Esophagus muscularis mucosa (tissue), 4 donors: Measurements from ENCODE around the gene KDM4F. TPM values are rescaled to one million over a fixed set of nuclear protein-coding genes. Genes with fewer than 3 reads are reported as not detected.
A peak's percentile ranks its signal among the peaks of the same experiment; 100 is the strongest.

Experiments used
- DNase-seq: peaks from one replicate; pipeline ENCODE4 v3.0.0-alpha.2; 2017; ENCODE audit errors: extremely low spot score
- H3K27ac ChIP-seq, 4 donors: fragments of 200-600 bp; sonication (generic); replicated peaks in 1 of 4; 1 replicate in 3 of 4; 2 replicates in 1 of 4; pipeline ENCODE4 v1.5.1; 2016 to 2019; ENCODE audit warnings: mild to moderate bottlenecking in 1 of 4
- H3K27me3 ChIP-seq, 4 donors: fragments of 200-600 bp; sonication (generic); one replicate each; pipeline versions ENCODE4 v1.5.1 to v1.6.0; 2016 to 2019
- H3K36me3 ChIP-seq, 4 donors: fragments of 200-600 bp; sonication (generic); one replicate each; pipeline ENCODE4 v1.5.1; 2016 to 2019
- H3K4me1 ChIP-seq, 4 donors: fragments of 200-600 bp; sonication (generic); one replicate each; pipeline ENCODE4 v1.5.1; 2016 to 2019
- H3K4me3 ChIP-seq, 4 donors: fragments of 200-600 bp; sonication (generic); 1 replicate in 2 of 4; 2 replicates in 2 of 4; pipeline ENCODE4 v1.5.1; 2016 to 2019; ENCODE audit warnings: mild to moderate bottlenecking in 4 of 4, moderate library complexity in 1 of 4
- H3K9me3 ChIP-seq, 4 donors: fragments of 200-600 bp; sonication (generic); 1 replicate in 3 of 4; 2 replicates in 1 of 4; pipeline ENCODE4 v1.5.1; 2016 to 2019
- CTCF ChIP-seq, 3 experiments: fragments of 200-600 bp in 2 of 3; fragments of 450-650 bp in 1 of 3; sonication (generic) in 2 of 3; IDR thresholded peaks; one replicate each; pipeline ENCODE4 v1.5.1; 2017 to 2019; ENCODE audit warnings: antibody characterized with exemption in 3 of 3, mild to moderate bottlenecking in 2 of 3, moderate library complexity in 1 of 3
- EP300 ChIP-seq: sonication (generic); formaldehyde crosslinking; IDR thresholded peaks from one replicate; pipeline ENCODE4 v1.6.1; 2017; ENCODE audit warnings: antibody characterized with exemption
- POLR2A ChIP-seq: fragments of 450-650 bp; IDR thresholded peaks from one replicate; pipeline ENCODE4 v1.6.1; 2017; ENCODE audit warnings: antibody characterized with exemption, moderate library complexity, mild to moderate bottlenecking, low read depth
- POLR2AphosphoS5 ChIP-seq, 2 donors: sonication (generic); formaldehyde crosslinking; IDR thresholded peaks; one replicate each; pipeline ENCODE4 v1.6.1; 2017; ENCODE audit warnings: antibody characterized with exemption in 2 of 2
- WGBS: methylation state at CpG from one replicate; pipeline ENCODE4 v1.1.5; 2018; 5-methylcytosine and 5-hydroxymethylcytosine counted together
- intact Hi-C: fragments of 100-400 bp; cut with DNase I; formaldehyde crosslinking; loops from one replicate; pipeline ENCODE4 v1.15.1; 2023
- total RNA-seq, 4 donors: library from RNA; depleted of rRNA; stranded (reverse); fragments of >200 nt; gene quantifications; one replicate each; pipeline versions ENCODE4 v1.1.0 to v1.2.1, GENCODE V29; 2016

Gene KDM4F
- total RNA-seq, 4 donors from 2014 or later = not detected

DNA sequence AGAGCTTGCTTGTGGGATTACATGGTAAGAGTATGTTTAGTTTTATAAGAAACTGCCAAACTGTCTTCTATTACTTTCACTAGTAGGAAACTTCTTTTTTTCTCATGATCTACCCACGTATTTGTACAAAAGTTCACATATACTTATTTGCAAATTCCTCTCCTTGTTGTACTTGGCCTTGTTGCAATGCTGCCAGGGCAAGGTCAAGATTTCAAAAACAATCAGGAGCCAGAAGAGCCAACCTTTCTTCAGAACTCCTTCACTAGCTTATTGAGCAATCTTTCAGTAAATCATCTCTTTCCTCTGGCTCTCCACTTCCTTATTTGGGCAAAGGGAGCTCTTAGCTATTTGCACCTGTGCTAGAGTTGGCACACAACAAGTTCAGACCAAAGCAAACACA, 27.2 kb downstream of the KDM4F start:
- Histone ChIP-seq H3K27me3 (no peaks in the 10 kb centered on the region), H3K9me3 (no peaks in the 10 kb centered on the region), H3K4me1 (peaks cover 14 to 42% (median 28%) of the 10 kb centered on the region in 4 donors), H3K4me3 (no peak overlapping the region), H3K27ac (peak overlapping the region in 3 of 4 donors; percentile 26 to 56 (median 28)), H3K36me3 (no peaks in the 10 kb centered on the region)
- no peak for DNase-seq
- TF ChIP-seq EP300 (no peak), POLR2AphosphoS5 (IDR thresholded peaks at IDR 0.05) (peak; percentile 44 to 46)
- WGBS = 4% methylated on average over 1 of the region's 1 CpG
- intact Hi-C loops = loop anchor here (5.0 kb wide), 1 partner anchor 686 kb away; no protein-coding TSS in a partner anchor

GRCh38 chr11:95076981-95077380, 27.8 kb downstream of the KDM4F start:
- H3K9me3 ChIP-seq = no peaks in the 10 kb centered on the region
- TF ChIP-seq POLR2AphosphoS5 (IDR thresholded peaks at IDR 0.05) (no peak), EP300 (no peak), CTCF (IDR thresholded peaks at IDR 0.05) (no peak), POLR2A (no peak)
- peaks cover 14 to 42% (median 28%) of the 10 kb centered on the region in 4 donors for H3K4me1 ChIP-seq
- no peaks in the 10 kb centered on the region for H3K36me3 ChIP-seq
- intact Hi-C loops = loop anchor here (5.0 kb wide), 1 partner anchor 685 kb away; no protein-coding TSS in a partner anchor
- H3K4me3 ChIP-seq = no peak overlapping the region
- no peaks in the 10 kb centered on the region for H3K27me3 ChIP-seq
- peak overlapping the region in 3 of 4 donors; percentile 26 to 56 (median 28) for H3K27ac ChIP-seq
- DNase-seq = no peak

GRCh38 chr11:95078526-95078925, 29.3 kb downstream of the KDM4F start:
- no peak for TF ChIP-seq POLR2AphosphoS5 (IDR thresholded peaks at IDR 0.05)
- TF ChIP-seq CTCF (IDR thresholded peaks at IDR 0.05) = no peak
- no peak for TF ChIP-seq EP300
- TF ChIP-seq POLR2A = no peak
- no peak for DNase-seq
- intact Hi-C loops = loop anchor here (5.0 kb wide), 1 partner anchor 684 kb away; no protein-coding TSS in a partner anchor
- peaks cover 14 to 42% (median 28%) of the 10 kb centered on the region in 4 donors for H3K4me1 ChIP-seq
- H3K27ac ChIP-seq = no peak overlapping the region
- WGBS = 93% methylated on average over 1 of the region's 1 CpG
- H3K36me3 ChIP-seq = no peaks in the 10 kb centered on the region
- H3K9me3 ChIP-seq = no peaks in the 10 kb centered on the region
- H3K27me3 ChIP-seq = no peaks in the 10 kb centered on the region
- H3K4me3 ChIP-seq = no peak overlapping the region

DNA sequence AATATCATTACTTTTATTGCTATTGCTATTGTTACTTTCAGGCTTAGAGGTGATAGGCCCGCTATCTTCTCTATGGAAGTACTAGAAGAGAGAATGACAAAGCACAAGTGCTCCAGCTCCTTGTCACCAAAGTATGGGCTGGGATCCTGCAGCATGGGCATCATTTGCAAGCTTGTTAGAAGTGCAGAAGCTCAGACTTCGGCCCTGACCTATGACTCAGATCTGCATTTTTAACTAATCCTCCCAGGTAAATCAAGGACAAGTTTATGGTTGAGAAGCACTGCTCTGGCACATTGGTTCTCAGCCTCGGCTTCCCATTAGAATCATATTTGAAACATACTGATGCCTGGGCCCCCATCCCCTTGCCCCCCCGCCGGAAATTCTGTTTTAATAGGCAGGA, 31.8 kb downstream of the KDM4F start:
- TF ChIP-seq EP300 (no peak), CTCF (IDR thresholded peaks at IDR 0.05) (no peak), POLR2AphosphoS5 (IDR thresholded peaks at IDR 0.05) (no peak), POLR2A (no peak)
- H3K36me3 ChIP-seq = no peaks in the 10 kb centered on the region
- H3K4me1 ChIP-seq = peaks cover 0 to 24% (median 10%) of the 10 kb centered on the region in 4 donors
- intact Hi-C loops = no loop called here
- no peaks in the 10 kb centered on the region for H3K9me3 ChIP-seq
- 64% methylated on average over 5 of the region's 5 CpGs for WGBS
- no peak overlapping the region for H3K4me3 ChIP-seq
- no peaks in the 10 kb centered on the region for H3K27me3 ChIP-seq
- H3K27ac ChIP-seq = peak overlapping the region in 1 of 4 donors; percentile 25
- no peak for DNase-seq

DNA sequence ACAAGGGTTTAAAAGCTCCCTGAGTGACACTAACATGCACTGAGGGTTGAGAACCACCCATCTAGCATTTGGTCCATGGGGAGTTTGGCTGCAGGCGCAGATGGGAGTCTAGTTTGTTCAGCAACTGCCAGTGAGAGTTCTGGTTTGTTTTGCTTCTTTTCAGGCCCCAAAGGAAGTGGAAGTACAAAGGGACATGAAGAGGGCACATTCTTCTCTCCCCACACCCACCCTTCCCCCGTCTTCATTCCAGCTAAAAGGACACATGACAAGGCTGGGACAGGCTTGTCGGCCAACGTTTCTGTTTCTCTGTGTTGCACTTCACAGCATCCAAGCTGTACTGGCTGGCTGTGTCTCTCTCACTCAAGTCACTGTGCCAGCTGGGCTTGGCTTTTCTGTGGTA, 32.2 kb downstream of the KDM4F start:
- TF ChIP-seq POLR2AphosphoS5 (IDR thresholded peaks at IDR 0.05) = peak in 1 of 2 donors; percentile 67
- no peak for TF ChIP-seq EP300
- no peak for TF ChIP-seq CTCF (IDR thresholded peaks at IDR 0.05)
- TF ChIP-seq POLR2A = no peak
- no peaks in the 10 kb centered on the region for H3K36me3 ChIP-seq
- WGBS = 63% methylated on average over 4 of the region's 4 CpGs
- peak overlapping the region; percentile 16 to 72 (median 62) for H3K27ac ChIP-seq
- DNase-seq = no peak
- intact Hi-C loops = no loop called here
- H3K4me3 ChIP-seq = no peak overlapping the region
- peaks cover 0 to 20% (median 6%) of the 10 kb centered on the region in 4 donors for H3K4me1 ChIP-seq
- no peaks in the 10 kb centered on the region for H3K9me3 ChIP-seq
- H3K27me3 ChIP-seq = no peaks in the 10 kb centered on the region
